HG03354 (cell line): ENCODE measurements around the gene SUMO3.
A peak's percentile ranks its signal among the peaks of the same experiment; 100 is the strongest.
"Not testable (repeated sequence)": the region's sequence is repeated elsewhere in the genome, so short reads cannot be mapped to it uniquely, and the experiment has no call there.

Experiments
- ATAC-seq: cut with Tn5 transposase; IDR thresholded peaks from one replicate; pipeline ENCODE4 v1.9.1; 2021; ENCODE audit warnings: mild to moderate bottlenecking; ENCODE audit not compliant: unreplicated experiment, poor library complexity, severe bottlenecking

SUMO3 gene

GRCh38 chr21:44832516-44833255 lies 14.8 kb upstream of the SUMO3 start:
- not testable (repeated sequence) for ATAC-seq

GRCh38 chr21:44831227-44831860 lies 13.5 kb upstream of the SUMO3 start:
- ATAC-seq = no peak

GRCh38 chr21:44829507-44830092 lies 11.7 kb upstream of the SUMO3 start:
- ATAC-seq = no peak

- ATAC-seq = no peak
Measured at GRCh38 chr21:44828362-44829056, 10.6 kb upstream of the SUMO3 start.

GRCh38 chr21:44823179-44823660 lies 5.4 kb upstream of the SUMO3 start:
- no peak for ATAC-seq

GRCh38 chr21:44822484-44823178 lies 4.8 kb upstream of the SUMO3 start:
- no peak for ATAC-seq

- no peak for ATAC-seq
Measured at GRCh38 chr21:44820851-44821250, 3.0 kb upstream of the SUMO3 start.

- no peak for ATAC-seq
Measured at GRCh38 chr21:44819283-44820243, 1.7 kb upstream of the SUMO3 start.

GRCh38 chr21:44818640-44819011 lies 764 bp upstream of the SUMO3 start:
- no peak for ATAC-seq

- ATAC-seq = peak; percentile 69
Measured at GRCh38 chr21:44817506-44817880, 369 bp downstream of the SUMO3 start.

GRCh38 chr21:44816761-44817505 lies 929 bp downstream of the SUMO3 start:
- ATAC-seq = no peak

GRCh38 chr21:44815852-44816628 lies 1.8 kb downstream of the SUMO3 start:
- no peak for ATAC-seq

GRCh38 chr21:44815225-44815624 lies 2.6 kb downstream of the SUMO3 start:
- no peak for ATAC-seq

- no peak for ATAC-seq
Measured at GRCh38 chr21:44814498-44815023, 3.3 kb downstream of the SUMO3 start.

GRCh38 chr21:44813727-44814126 lies 4.1 kb downstream of the SUMO3 start:
- no peak for ATAC-seq

- no peak for ATAC-seq
Measured at GRCh38 chr21:44813149-44813548, 4.7 kb downstream of the SUMO3 start.

GRCh38 chr21:44812640-44813039 lies 5.2 kb downstream of the SUMO3 start:
- no peak for ATAC-seq
